HepG2 (cell line): Measurements from ENCODE around the gene S100A12. TPM values are rescaled to one million over a fixed set of nuclear protein-coding genes. Genes with fewer than 3 reads are reported as not detected.

Experiments
- ATAC-seq: fragments of 200-7000 bp; cut with Tn5 transposase; 3 replicates; pipeline ENCODE4 v1.9.1; 2020; ENCODE audit warnings: mild to moderate bottlenecking, moderate library complexity
- BruUV-seq: library from RNA; stranded (reverse); fragments of 400-500 nt; replicated peaks from 2 replicates; lab custom pipeline; 2021; lab: Mats Ljungman, UMichigan
- CTCF ChIA-PET: fragments of 300-600 bp; formaldehyde crosslinking; extraction: SDS; loops from one replicate; lab custom pipeline; 2021; ENCODE audit warnings: low total read pairs, inconsistent platforms, low intra/inter-chr PET ratio; lab: Yijun Ruan, JAX
- POLR2A ChIA-PET: fragments of 350-600 bp; sonication (Branson Sonifier 250); formaldehyde crosslinking; loops from one replicate; lab custom pipeline; 2020; ENCODE audit warnings: antibody characterized with exemption, inconsistent platforms; lab: Yijun Ruan, JAX
- DNase-seq: peaks from one replicate; pipeline ENCODE4 v3.0.0-alpha.2; 2015; ENCODE audit warnings: low spot score
- FAIRE-seq: peaks from 3 replicates; lab custom pipeline; 2011; peaks lifted over from hg19 to GRCh38; lab: Jason Lieb, UNC
- H2AFZ ChIP-seq: one replicate; pipeline ENCODE4 v1.6.1; 2011; ENCODE audit warnings: low read length, inconsistent platforms
- H3K27ac ChIP-seq: fragments of 300-600 bp; 3 replicates; pipeline ENCODE4 v1.8.0; 2011; ENCODE audit warnings: mixed run types, mild to moderate bottlenecking, mixed read lengths, low read length, inconsistent platforms; ENCODE audit not compliant: insufficient read depth; ENCODE audit errors: extremely low read length
- H3K27me3 ChIP-seq, 2 experiments: fragments of 200-600 bp in 1 of 2; 2 replicates in 1 of 2; 3 replicates in 1 of 2; pipeline versions ENCODE4 v1.6.0 to v1.8.0; 2011; ENCODE audit warnings: low read length in 2 of 2, mild to moderate bottlenecking in 2 of 2, moderate library complexity in 2 of 2, inconsistent platforms in 1 of 2; ENCODE audit not compliant: insufficient read depth in 2 of 2, control insufficient read depth in 1 of 2
- H3K36me3 ChIP-seq, 2 experiments: fragments of 200-600 bp in 1 of 2; replicated peaks in 1 of 2; 2 replicates in 1 of 2; 3 replicates in 1 of 2; pipeline versions ENCODE4 v1.5.1 to v1.8.0; 2011; ENCODE audit warnings: low read length in 2 of 2, inconsistent platforms in 1 of 2; ENCODE audit not compliant: insufficient read depth in 2 of 2, control insufficient read depth in 1 of 2
- H3K4me1 ChIP-seq: 2 replicates; pipeline ENCODE4 v1.5.1; 2012; ENCODE audit warnings: low read length, inconsistent platforms; ENCODE audit not compliant: insufficient read depth
- H3K4me2 ChIP-seq: 2 replicates; pipeline ENCODE4 v1.6.0; 2011; ENCODE audit warnings: low read depth, low read length, inconsistent platforms
- H3K4me3 ChIP-seq, 3 experiments: fragments of 200-600 bp in 1 of 3; sonication (generic), shearing (Covaris generic) in 1 of 3; replicated peaks in 1 of 3; 2 replicates each; pipeline ENCODE4 v1.5.1; 2011 to 2016; ENCODE audit warnings: low read length in 3 of 3, inconsistent platforms in 2 of 3, low read depth in 2 of 3, mild to moderate bottlenecking in 2 of 3, control low read depth in 1 of 3, mixed read lengths in 1 of 3; ENCODE audit not compliant: insufficient read depth in 1 of 3
- H3K79me2 ChIP-seq: one replicate; pipeline ENCODE4 v1.6.1; 2011; ENCODE audit warnings: low read length, inconsistent platforms; ENCODE audit not compliant: insufficient read depth
- H3K9ac ChIP-seq: 2 replicates; pipeline ENCODE4 v1.6.0; 2011; ENCODE audit warnings: mild to moderate bottlenecking, low read depth, low read length, inconsistent platforms; ENCODE audit not compliant: insufficient read depth
- H3K9me3 ChIP-seq: 2 replicates; pipeline ENCODE4 v1.5.1; 2012; ENCODE audit warnings: mild to moderate bottlenecking, low read length
- H4K20me1 ChIP-seq: 2 replicates; pipeline ENCODE4 v1.6.0; 2011; ENCODE audit warnings: inconsistent platforms, mild to moderate bottlenecking, low read length, moderate library complexity; ENCODE audit not compliant: insufficient read depth
- MIXL1 ChIP-seq: IDR thresholded peaks from 2 replicates; pipeline ENCODE4 v1.6.1; 2016
- PPARG ChIP-seq: conservative IDR thresholded peaks from 2 replicates; pipeline ENCODE4 v1.6.1; 2016; ENCODE audit warnings: missing biosample characterization, missing genetic modification reagents
- RAD21 ChIP-seq: fragments of 450-650 bp; formaldehyde crosslinking; IDR thresholded peaks from 2 replicates; pipeline ENCODE4 v1.5.0; 2020; ENCODE audit warnings: mild to moderate bottlenecking
- RXRA ChIP-seq: sonication (generic); formaldehyde crosslinking; IDR thresholded peaks from 2 replicates; pipeline ENCODE4 v1.5.1; 2020; ENCODE audit warnings: missing genetic modification reagents
- RXRB ChIP-seq: IDR thresholded peaks from 2 replicates; pipeline ENCODE4 v1.6.1; 2016; ENCODE audit warnings: borderline replicate concordance, missing genetic modification reagents, missing compliant biosample characterization
- SMC3 ChIP-seq: IDR thresholded peaks from 2 replicates; pipeline ENCODE4 v1.6.1; 2011; ENCODE audit warnings: low read length, improper control_type of control experiment
- SRSF1 ChIP-seq: fragments of 200-400 bp; formaldehyde crosslinking; optimal IDR thresholded peaks from 2 replicates; pipeline ENCODE3; 2017; ENCODE audit warnings: mild to moderate bottlenecking, low read depth, low read length, moderate library complexity
- STAG1 ChIP-seq: sonication (generic); formaldehyde crosslinking; IDR thresholded peaks from 2 replicates; pipeline ENCODE4 v1.4.0; 2020; ENCODE audit warnings: missing genetic modification reagents
- WGBS: methylation state at CpG from one replicate; pipeline ENCODE4 v1.1.6; 2017; ENCODE audit warnings: low lambda C conversion rate; 5-methylcytosine and 5-hydroxymethylcytosine counted together
- in situ Hi-C: cut with HindIII; loops from 2 replicates; pipeline ENCODE4 v1.10.0; 2017; ENCODE audit warnings: low pct_unique_long_range_greater_than_20kb; ENCODE audit not compliant: extremely low pct_ligation_motif_present
- intact Hi-C: fragments of 100-400 bp; cut with micrococcal nuclease; formaldehyde crosslinking; loops from one replicate; pipeline ENCODE4 v1.10.0; 2022; ENCODE audit not compliant: unreplicated experiment
- polyA plus RNA-seq, 8 experiments: library from polyadenylated mRNA; depleted of rRNA in 3 of 8; stranded (reverse) in 7 of 8; unstranded in 1 of 8; fragments of >200 nt; fragmentation: Illumina TruSeq in 4 of 8; extraction: Trizol in 4 of 8; gene quantifications; 2 replicates each; pipeline versions ENCODE4 v1.2.1 to v1.2.3, GENCODE V29; 2011 to 2016; ENCODE audit warnings: low read depth in 4 of 8, missing spikeins in 1 of 8, mixed read lengths in 1 of 8; ENCODE audit not compliant: insufficient read depth in 1 of 8
- total RNA-seq, 5 experiments: library from RNA; depleted of rRNA; stranded (reverse); fragments of >200 nt; fragmentation: Illumina TruSeq; extraction: Trizol; gene quantifications; 2 replicates each; pipeline ENCODE4 v1.2.3, GENCODE V29; 2016; ENCODE audit warnings: low read depth in 1 of 5
- TF ChIP-seq, protein P1 (sequence below): sonication (generic); formaldehyde crosslinking; IDR thresholded peaks from 2 replicates; pipeline ENCODE4 v1.5.0; 2020; ENCODE audit warnings: mild to moderate bottlenecking, missing genetic modification reagents, moderate library complexity

Gene S100A12
- total and polyA plus RNA-seq, 2 of the 13 experiments (the other 11 are each of a cell fraction or from before 2014, with no cell fraction given), result not detected

DNA sequence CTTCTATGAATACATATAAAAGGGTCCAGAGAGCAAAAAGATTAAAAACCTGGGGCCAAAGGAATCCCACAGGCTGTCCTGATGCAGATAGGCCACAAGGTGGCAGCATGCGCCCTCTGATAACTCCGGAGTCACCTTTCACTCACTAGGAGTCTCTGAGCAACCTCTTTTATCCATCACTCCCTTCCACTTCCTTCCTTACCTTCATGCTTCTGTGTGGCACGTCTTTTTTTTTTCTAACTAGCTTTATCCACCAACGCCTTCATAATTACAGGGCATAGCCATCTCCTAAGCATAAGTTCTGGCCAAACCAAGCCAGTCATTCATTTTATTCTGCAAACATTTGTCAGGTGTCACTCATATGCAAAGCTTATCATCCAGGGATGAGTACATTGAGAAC, 22.9 kb downstream of the S100A12 start:
- no TSS peak for BruUV-seq
- no peaks in the 10 kb centered on the region for H3K79me2 ChIP-seq
- H3K27me3 ChIP-seq, result peaks cover 0 to 2% of the 10 kb centered on the region in 2 experiments; a peak in 3 of 5 replicates
- no peak overlapping the region for H2AFZ ChIP-seq
- no peak overlapping the region for H3K4me3 ChIP-seq
- no peak overlapping the region for H3K27ac ChIP-seq
- no peaks in the 10 kb centered on the region for H3K36me3 ChIP-seq
- in situ Hi-C loops (no loop called here), intact Hi-C loops (loop anchor here (1.0 kb wide), 1 partner anchor 143 kb away; no protein-coding TSS in a partner anchor)
- FAIRE-seq (peak; percentile 76), ATAC-seq (peak; percentile 58), DNase-seq (peak; percentile 52)
- no peaks in the 10 kb centered on the region for H3K9me3 ChIP-seq
- H3K4me2 ChIP-seq, result no peak overlapping the region
- TF ChIP-seq, protein P1, sequence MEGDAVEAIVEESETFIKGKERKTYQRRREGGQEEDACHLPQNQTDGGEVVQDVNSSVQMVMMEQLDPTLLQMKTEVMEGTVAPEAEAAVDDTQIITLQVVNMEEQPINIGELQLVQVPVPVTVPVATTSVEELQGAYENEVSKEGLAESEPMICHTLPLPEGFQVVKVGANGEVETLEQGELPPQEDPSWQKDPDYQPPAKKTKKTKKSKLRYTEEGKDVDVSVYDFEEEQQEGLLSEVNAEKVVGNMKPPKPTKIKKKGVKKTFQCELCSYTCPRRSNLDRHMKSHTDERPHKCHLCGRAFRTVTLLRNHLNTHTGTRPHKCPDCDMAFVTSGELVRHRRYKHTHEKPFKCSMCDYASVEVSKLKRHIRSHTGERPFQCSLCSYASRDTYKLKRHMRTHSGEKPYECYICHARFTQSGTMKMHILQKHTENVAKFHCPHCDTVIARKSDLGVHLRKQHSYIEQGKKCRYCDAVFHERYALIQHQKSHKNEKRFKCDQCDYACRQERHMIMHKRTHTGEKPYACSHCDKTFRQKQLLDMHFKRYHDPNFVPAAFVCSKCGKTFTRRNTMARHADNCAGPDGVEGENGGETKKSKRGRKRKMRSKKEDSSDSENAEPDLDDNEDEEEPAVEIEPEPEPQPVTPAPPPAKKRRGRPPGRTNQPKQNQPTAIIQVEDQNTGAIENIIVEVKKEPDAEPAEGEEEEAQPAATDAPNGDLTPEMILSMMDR, result peak; percentile 81
- TF ChIP-seq RXRA (CRISPR knock-in tag) (peak; percentile 56; the same call in 1 of the 2 replicates), RXRB (CRISPR knock-in tag) (peak; percentile 97), RAD21 (CRISPR knock-in tag) (peak; percentile 55), SMC3 (peak; percentile 68), MIXL1 (CRISPR knock-in tag) (no peak), STAG1 (CRISPR knock-in tag) (peak; percentile 80), PPARG (CRISPR knock-in tag) (peak; percentile 100), SRSF1 (no peak)
- ChIA-PET POLR2A (no interaction called here), CTCF (interaction anchor here (0.8 to 2.8 kb wide), 3 partner anchors 113 to 157 kb away, joined by 3 to 34 read pairs (median 4); no protein-coding TSS in a partner anchor)
- H4K20me1 ChIP-seq, result peaks cover 5% of the 10 kb centered on the region
- WGBS, result under 1% methylated on average over 4 of the region's 4 CpGs
- no peaks in the 10 kb centered on the region for H3K4me1 ChIP-seq
- H3K9ac ChIP-seq, result no peak overlapping the region
